GM21619 (cell line): ENCODE data around the gene RAB37.

Experiments used
- ATAC-seq: cut with Tn5 transposase; IDR thresholded peaks from one replicate; pipeline ENCODE4 v1.9.1; 2021; ENCODE audit not compliant: unreplicated experiment

RAB37 gene, protein sequence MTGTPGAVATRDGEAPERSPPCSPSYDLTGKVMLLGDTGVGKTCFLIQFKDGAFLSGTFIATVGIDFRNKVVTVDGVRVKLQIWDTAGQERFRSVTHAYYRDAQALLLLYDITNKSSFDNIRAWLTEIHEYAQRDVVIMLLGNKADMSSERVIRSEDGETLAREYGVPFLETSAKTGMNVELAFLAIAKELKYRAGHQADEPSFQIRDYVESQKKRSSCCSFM

DNA sequence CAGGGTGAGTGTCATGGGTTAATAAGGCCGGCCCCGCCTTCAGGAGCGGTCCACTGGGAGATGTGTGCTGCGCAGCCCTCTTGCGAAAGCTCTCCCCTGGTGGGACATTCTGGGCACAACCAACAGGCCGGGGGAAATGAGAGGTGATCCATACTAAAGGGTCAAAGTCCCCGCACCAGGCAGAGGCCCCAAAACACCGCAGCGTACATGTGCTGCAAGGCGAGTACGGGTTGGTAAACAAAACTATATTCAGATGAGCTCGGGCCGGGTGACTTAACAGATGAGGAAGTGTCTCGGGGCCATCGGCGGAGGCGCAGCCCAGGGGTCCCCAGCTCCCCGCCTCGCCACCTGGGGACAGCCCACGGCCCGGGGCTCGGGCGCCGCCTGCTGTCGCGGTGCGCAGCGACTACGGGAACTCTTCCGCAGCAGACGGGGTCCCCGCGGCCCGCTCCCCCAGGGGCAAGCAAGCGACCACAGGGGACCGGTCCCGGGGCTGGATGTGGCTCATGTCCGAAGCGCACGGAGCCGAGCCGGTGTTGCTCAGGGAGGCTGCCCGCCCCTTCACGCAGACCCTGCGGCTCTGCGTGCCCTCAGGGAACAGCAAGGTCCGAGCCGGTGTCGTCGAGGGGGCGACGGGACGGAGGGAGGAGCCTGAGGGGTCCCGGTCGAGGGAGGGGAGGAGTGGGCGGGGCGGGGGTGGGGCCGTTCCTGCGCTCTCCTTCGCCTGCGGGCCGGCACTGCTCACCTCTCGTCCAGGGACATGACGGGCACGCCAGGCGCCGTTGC lies at the start of gene RAB37:
Gene RAB37 (plus strand): TSS at position 744 of the 786 bp plus-strand sequence. CDS start 17 bp downstream, at position 761.
- ATAC-seq, result no peak

DNA sequence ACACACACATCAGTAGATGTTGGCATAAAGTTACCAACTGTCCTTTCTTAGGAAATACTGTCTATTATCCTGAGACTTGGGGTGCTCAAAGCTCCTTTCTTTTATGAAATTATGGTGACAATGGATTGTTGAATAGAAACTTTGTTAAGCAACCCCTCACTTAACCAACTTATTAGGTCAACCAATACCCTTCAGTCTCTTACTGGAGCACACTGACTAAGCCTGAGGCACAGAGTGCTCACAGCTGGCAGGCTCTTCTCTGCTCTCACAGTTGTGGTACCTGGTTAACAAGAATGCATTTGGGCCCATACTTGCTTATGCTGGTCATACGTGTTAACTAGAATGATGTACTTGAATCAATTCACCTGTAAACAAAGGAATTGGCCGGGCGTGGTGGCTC lies 49.2 kb upstream of the RAB37 start:
- ATAC-seq, result no peak

DNA sequence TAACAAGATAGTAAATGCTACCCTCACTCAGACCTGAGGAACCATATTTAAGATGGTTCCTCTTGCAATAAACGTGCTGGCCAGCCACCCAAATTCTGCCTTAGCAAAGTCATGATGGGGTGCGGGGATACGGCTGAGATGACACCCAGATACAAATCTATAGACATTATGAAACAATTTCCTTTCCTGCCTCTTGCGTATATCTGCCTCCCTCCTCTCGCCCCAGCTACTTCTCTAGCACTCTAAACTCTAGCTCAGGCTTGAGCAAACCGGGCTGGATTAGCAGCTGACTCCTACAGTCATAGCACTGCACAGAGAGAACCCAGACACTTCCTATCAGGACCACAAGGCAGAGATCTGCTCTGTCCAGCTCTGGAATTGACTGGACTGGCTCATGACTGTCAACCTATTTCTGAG lies 46.6 kb upstream of the RAB37 start:
- ATAC-seq, result no peak

GRCh38 chr17:74691151-74691550 lies 45.9 kb upstream of the RAB37 start:
- ATAC-seq, result no peak

GRCh38 chr17:74694081-74694480 lies 43.0 kb upstream of the RAB37 start:
- no peak for ATAC-seq

DNA sequence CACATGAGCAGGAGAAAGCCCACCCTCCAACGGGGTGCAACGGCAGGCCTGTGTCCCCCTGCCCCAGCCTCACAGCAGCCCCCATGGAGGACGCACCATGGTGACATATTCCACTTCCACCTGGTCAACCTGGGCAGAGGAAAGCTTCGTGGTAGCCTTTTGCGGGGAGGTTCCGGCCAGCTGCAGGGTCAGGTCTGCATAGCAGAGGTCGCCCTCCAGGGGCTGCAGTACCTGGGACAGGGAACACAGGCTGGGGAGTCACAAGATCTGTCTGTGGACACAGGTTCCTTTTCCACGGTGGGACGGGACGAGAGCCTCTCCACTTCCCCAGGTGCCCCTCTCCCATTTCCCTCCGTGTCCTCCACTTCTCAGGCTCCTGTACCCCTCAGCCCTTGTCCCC lies 41.4 kb upstream of the RAB37 start:
- no peak for ATAC-seq

DNA sequence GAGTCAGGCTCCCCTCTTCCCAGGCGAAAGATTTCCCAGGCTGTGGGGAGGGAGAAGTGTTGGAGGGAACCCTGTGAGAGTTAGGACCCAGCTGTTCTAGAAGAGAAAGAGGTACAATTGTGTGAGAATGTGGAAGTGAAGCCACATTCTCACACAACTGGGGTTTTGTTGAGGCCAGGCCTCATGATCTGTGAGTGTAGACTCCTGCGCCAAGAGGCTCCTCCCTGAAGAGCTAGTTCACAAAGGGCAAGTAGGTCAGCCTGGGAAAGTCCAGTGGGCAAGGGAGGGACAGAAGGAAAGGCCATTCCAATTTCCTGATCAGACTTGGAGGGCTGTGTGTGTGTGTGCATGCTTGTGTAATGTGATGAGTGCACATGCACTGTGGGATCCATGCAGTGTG lies 39.5 kb upstream of the RAB37 start:
- ATAC-seq, result no peak

DNA sequence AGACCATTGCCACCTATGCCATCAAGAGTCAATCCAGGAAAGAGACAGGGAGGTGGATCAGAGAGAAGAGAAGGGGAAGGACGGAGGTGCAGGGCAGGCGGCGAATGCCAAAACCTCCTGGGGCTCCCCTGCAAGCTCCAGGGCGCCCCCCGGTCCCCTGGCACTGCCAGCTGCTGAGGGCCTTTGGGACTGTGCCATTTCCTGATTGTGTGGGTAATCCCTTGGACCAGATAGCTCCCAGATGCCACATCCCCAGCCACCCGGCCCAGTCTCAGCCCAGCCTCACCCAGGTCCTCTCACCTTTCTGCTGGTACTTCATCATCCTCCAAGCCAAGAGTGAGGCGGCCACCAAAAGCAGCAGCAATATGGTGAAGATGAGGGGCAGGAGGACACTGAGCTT lies 39.0 kb upstream of the RAB37 start:
- no peak for ATAC-seq

- ATAC-seq, result no peak
Observed at GRCh38 chr17:74699236-74699635, 37.8 kb upstream of the RAB37 start.

GRCh38 chr17:74702116-74702871 lies 34.8 kb upstream of the RAB37 start:
- no peak for ATAC-seq

- ATAC-seq, result no peak
Observed at GRCh38 chr17:74703311-74703710, 33.7 kb upstream of the RAB37 start.

- no peak for ATAC-seq
Observed at GRCh38 chr17:74704544-74704943, 32.5 kb upstream of the RAB37 start.

DNA sequence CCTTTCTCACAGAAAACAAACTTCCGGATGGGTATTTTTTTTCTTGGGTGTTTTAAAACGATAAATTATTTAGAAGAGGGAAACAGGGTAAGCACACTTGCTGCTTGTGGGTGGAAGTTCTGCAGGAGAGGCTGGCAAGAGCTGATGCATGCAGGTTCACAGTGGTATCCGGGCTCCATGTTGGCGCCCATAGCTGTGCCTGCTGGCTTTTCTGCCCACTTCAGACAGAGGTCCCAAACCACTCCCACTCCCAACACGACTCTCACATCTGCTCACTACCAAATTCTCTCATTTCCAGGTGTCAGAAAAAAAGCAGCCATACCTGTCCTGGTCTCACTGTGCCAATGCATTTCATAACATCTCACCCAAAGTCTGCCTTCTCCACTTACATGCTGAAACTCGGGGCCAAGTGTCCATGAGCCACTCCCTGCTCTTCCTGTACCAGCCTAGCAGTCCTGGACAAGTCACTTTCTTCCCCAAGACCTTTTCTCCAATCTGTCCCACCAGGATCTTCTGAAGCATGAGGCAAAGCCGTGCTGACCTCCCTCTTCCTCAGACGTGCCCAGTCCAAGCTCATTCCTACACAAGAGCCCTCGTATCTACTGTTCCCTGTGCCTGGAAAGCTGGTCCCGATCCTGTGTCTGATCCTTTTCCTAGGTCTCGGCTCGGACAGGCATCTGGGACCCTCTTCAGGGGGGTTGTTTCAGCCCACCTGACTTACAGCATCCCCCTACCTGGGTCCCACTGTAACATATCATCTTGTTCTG lies 25.8 kb upstream of the RAB37 start:
- ATAC-seq, result no peak

- no peak for ATAC-seq
Observed at GRCh38 chr17:74712301-74712700, 24.8 kb upstream of the RAB37 start.

DNA sequence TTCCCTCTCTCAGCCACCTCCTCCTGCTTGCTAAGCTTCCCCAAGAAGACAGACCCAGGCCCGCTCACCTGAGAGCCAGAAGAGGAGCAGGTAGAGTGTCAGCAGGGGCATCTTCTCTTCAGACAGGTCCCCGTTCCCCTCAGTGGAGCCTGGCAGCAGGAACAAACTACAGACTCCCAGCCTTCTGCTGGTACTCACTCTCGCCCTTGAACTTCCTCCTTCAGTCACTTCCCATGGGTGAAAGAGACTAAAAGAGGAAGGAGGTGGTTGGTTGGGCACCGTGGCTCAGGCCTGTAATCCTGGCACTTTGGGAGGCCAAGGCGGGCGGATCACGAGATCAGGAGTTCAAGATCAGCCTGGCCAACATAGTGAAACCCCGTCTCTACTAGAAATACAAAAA lies 24.3 kb upstream of the RAB37 start, which contains the start of gene CD300LF:
Gene CD300LF (minus strand): TSS at position 168 of the 400 bp plus-strand sequence. CDS start 57 bp downstream, at position 111.
- ATAC-seq, result no peak

- no peak for ATAC-seq
Observed at GRCh38 chr17:74713171-74713755, 23.8 kb upstream of the RAB37 start.

GRCh38 chr17:74715144-74715543 lies 21.9 kb upstream of the RAB37 start:
- no peak for ATAC-seq

GRCh38 chr17:74720506-74720905 lies 16.6 kb upstream of the RAB37 start:
- no peak for ATAC-seq

DNA sequence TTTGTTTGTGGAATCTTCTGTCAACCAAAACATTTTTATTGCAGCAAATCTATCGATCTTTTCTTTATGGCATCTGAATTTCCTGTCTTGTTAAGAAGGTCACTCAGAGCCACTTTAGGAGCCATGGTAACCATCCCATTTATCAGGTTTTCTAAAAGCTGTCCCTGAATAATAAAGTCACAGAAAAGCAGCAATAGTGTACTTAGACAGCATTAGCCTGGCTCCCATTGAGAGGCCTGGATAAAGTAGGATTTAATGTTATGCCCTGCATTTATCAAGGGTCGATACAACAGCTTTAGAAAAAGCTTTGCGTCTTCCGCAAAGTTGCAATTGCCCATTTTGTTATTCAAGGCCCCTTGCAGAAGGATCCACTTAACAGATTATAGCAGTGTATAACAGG lies 14.3 kb upstream of the RAB37 start:
- no peak for ATAC-seq

GRCh38 chr17:74723891-74724290 lies 13.2 kb upstream of the RAB37 start:
- ATAC-seq, result no peak

GRCh38 chr17:74725111-74725510 lies 11.9 kb upstream of the RAB37 start:
- no peak for ATAC-seq
